GM18526 (cell line): ENCODE measurements around the gene TFR2.

Experiments used
- POLR2A ChIP-seq: IDR thresholded peaks from 3 replicates; pipeline ENCODE4 v1.6.1; 2011; ENCODE audit not compliant: insufficient read length; ENCODE audit errors: extremely low read depth

The TFR2 gene

GRCh38 chr7:100641463-100641859 lies at the start of gene TFR2:
TFR2 (minus strand) TSS chr7:100641552; CDS start chr7:100641509, 43 bp downstream.
- TF ChIP-seq POLR2A, result no peak

- no peak for TF ChIP-seq POLR2A
Measured at GRCh38 chr7:100689230-100690135, 48.1 kb upstream of the TFR2 start.

GRCh38 chr7:100688326-100688860 lies 47.0 kb upstream of the TFR2 start:
- no peak for TF ChIP-seq POLR2A

GRCh38 chr7:100687751-100688300 lies 46.5 kb upstream of the TFR2 start:
- no peak for TF ChIP-seq POLR2A

GRCh38 chr7:100687261-100687660 lies 45.9 kb upstream of the TFR2 start:
- no peak for TF ChIP-seq POLR2A

- TF ChIP-seq POLR2A, result no peak
Measured at GRCh38 chr7:100686822-100687211, 45.5 kb upstream of the TFR2 start.

GRCh38 chr7:100686201-100686821 lies 45.0 kb upstream of the TFR2 start:
- no peak for TF ChIP-seq POLR2A

DNA sequence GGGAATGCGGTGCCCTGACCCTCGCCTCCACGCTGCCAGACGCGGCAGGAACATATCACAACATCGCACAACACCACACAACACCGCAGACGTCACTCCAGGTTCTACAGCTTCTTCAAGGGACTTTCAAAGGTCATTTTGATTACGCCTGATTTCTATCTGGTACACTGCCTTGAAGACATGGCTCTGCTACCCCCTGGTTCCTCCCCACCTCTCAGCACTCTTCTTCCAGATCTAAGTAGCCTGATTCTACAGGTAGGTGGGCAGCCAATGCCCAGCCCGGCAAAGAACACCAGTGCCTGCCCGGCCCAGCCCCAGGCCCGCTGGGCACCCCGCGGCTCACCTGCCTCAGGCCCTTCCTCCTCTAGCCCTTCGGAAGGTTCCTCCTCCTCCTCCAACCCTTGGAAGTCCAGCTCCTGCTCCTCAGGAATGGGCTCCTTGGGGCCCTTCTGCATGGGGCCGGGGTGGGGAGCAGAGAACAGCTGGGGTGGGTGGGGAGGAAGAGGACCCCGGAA lies 44.3 kb upstream of the TFR2 start:
- TF ChIP-seq POLR2A, result no peak

DNA sequence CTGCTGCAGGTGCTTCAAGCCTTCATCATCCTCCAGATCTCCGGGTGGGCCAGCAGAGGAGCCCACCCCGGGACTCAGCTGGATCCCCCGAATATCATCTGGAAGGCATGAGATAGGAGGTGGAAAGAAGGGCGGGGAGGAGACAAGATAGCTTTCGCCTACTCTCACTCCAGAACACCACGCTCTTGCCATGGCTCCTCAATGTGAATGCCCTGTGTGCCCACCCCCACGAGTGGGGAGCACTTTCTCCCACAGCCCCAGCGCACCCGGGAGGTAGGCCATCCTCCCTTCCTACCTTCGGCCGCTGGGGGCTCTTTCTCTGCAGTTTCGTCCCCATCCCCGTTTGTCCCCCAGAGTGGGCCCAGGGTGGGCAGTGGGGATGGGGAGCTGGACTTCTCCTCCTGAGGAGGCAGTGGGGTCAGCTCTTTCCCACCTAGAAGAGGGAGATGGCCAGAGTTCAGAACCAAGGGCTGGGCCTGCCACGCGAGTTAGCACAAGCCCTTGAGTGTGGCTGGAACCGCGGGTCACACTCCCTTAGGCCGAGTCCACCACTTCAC lies 43.8 kb upstream of the TFR2 start:
- no peak for TF ChIP-seq POLR2A

- no peak for TF ChIP-seq POLR2A
Measured at GRCh38 chr7:100684534-100685042, 43.2 kb upstream of the TFR2 start.

DNA sequence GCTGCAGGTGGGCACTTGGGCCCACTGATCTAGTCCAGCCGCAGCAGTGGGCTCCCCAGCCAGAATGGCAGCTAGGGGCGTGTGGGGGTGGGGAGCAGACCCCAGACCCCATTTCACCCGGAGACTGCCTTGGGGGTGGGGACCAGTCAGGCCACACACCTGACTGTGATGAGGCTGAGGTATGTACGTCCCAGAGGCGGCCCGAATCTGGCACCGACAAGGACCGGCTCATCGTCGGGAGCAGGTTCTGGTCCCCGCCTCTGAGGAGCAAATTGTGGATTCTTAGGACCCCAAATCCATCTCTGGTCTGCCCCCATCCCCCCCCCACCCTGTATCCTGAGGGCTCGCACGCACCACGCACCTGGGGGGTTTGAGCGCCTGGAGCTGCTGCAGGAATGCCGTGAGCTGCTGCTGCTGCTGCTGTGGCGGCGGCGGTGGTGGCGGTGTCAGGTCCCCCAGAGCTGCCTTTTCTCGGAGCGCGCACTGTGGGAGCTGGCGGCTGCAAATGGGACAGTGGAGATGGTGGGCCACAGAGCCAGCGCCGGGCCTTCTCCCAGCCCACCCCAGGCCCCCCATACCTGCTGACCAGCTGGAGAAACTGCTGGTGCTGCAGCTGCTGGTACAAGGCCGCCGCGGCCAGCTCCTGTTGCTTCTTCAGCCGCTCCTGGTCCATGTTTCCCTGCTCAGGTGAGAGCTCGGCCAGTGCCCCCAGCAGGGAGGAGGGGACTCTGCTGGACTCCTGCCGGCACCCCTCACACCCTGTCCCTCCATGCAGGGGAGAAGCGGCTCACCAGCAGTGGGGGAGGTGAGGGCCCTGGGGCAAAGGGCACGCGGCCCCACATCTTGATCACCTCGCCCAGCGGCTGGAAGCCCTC lies 42.5 kb upstream of the TFR2 start:
- TF ChIP-seq POLR2A, result no peak

GRCh38 chr7:100682991-100683658 lies 41.8 kb upstream of the TFR2 start:
- TF ChIP-seq POLR2A, result no peak

GRCh38 chr7:100682228-100682741 lies 40.9 kb upstream of the TFR2 start:
- TF ChIP-seq POLR2A, result no peak
